ENCODE results near the gene FOXO1. TPM values are rescaled to one million over a fixed set of nuclear protein-coding genes. Genes with fewer than 3 reads are reported as not detected.

The FOXO1 gene
- total RNA-seq, 1 experiment from 2014 or later, result 37.7 TPM

GRCh38 chr13:40681341-40682146 is 15.1 kb upstream of the FOXO1 start:
- BruUV-seq (replicated peaks), result no TSS peak
- Mint-ChIP-seq H3K27me3 (ENCODE audit: insufficient read depth, unreplicated experiment) (no peaks in the 10 kb centered on the region), H3K9me3 (ENCODE audit: unreplicated experiment) (no peaks in the 10 kb centered on the region), H3K4me1 (ENCODE audit: insufficient read depth, unreplicated experiment) (peaks cover 14% of the 10 kb centered on the region), H3K36me3 (ENCODE audit: insufficient read depth, unreplicated experiment) (no peaks in the 10 kb centered on the region), H3K27ac (ENCODE audit: low read depth, unreplicated experiment) (no peak overlapping the region), H3K4me3 (ENCODE audit: unreplicated experiment) (no peak overlapping the region)
- ChIA-PET CTCF (interaction anchor here (0.5 to 5.0 kb wide), 26 partner anchors 9 to 1642 kb away, joined by 3 to 84 read pairs (median 4); no protein-coding TSS in a partner anchor), POLR2A (interaction anchor here (0.7 to 1.4 kb wide), 3 partner anchors 898 to 998 kb away, joined by 3 to 10 read pairs (median 3); no protein-coding TSS in a partner anchor)
- no peak for TF ChIP-seq CTCF (IDR thresholded peaks at IDR 0.05; ENCODE audit: unreplicated experiment)
- DNase-seq (ENCODE audit: unreplicated experiment), result no peak
- intact Hi-C loops (cut with micrococcal nuclease), result loop anchor here (2.0 to 5.0 kb wide), 5 partner anchors 614 to 997 kb away; no protein-coding TSS in a partner anchor

DNA sequence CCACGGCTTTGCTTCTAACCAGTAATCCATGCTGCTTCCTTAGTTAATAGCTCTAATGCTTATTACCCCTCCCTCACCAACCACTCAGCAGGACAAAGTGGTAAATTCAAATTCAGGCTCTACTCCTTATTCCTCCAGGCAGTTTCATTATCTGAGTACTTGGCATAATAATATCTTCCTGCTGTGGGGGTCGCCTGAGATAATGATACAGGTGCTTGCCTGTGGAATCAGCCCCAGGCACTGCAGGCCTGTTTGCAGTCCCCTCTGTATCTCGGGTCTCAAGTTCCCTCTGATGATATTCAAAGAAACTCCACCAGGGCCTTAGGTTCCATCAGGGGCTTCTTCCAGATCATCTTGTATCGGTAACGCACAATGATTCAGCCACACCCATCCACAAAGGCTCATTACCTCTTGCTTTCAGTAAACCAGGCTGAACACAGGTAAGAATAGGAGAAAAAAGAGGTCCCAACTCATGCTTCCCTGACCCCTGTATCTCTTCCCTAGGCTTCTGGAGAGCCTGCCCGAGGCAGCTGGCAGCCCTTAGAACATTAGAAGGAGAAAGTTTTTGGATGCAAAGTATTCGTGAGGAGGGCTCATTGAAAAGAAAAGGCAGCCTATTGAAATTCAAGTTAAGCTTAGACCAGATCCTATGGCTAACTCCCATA is 14.3 kb upstream of the FOXO1 start:
- H3K27me3 Mint-ChIP-seq (ENCODE audit: insufficient read depth, unreplicated experiment), result no peaks in the 10 kb centered on the region
- POLR2A ChIA-PET, result interaction anchor here (0.5 to 0.6 kb wide), 3 partner anchors 125 to 1385 kb away, joined by 3 read pairs; no protein-coding TSS in a partner anchor
- no peak overlapping the region for H3K27ac Mint-ChIP-seq (ENCODE audit: low read depth, unreplicated experiment)
- no peaks in the 10 kb centered on the region for H3K36me3 Mint-ChIP-seq (ENCODE audit: insufficient read depth, unreplicated experiment)
- peaks cover 14% of the 10 kb centered on the region for H3K4me1 Mint-ChIP-seq (ENCODE audit: insufficient read depth, unreplicated experiment)
- no peak for TF ChIP-seq CTCF (IDR thresholded peaks at IDR 0.05; ENCODE audit: unreplicated experiment)
- intact Hi-C loops (cut with micrococcal nuclease), result loop anchor here (5.0 kb wide), 2 partner anchors 613 to 913 kb away; no protein-coding TSS in a partner anchor
- H3K9me3 Mint-ChIP-seq (ENCODE audit: unreplicated experiment), result no peaks in the 10 kb centered on the region
- BruUV-seq (replicated peaks), result no TSS peak
- DNase-seq (ENCODE audit: unreplicated experiment), result no peak
- no peak overlapping the region for H3K4me3 Mint-ChIP-seq (ENCODE audit: unreplicated experiment)
- CTCF ChIA-PET, result interaction anchor here (0.6 to 5.0 kb wide), 11 partner anchors 9 to 998 kb away, joined by 3 to 84 read pairs (median 3); no protein-coding TSS in a partner anchor

DNA sequence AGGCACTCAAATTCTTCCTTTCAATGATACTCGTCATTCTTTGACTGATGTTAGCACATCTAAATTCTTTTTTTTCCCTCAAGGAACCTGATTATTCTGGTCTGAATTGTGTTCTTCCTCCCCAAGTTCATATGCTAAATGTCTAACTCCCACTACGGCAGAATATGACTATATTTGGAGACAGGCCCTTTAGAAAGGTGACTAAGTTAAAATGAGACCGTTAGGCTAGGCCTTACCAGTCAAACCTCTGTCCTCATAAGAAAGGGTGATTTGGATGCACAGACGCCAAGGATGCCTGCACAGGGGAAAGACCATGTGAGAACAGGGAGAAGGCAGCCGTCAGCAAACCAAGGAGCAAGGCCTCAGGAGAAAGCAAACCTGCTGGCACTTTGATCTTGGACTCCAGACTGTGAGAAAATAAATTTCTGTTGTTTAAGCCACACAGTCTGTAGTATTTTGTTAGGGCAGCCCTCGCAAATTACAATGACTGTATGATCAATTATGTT is 13.1 kb upstream of the FOXO1 start:
- Mint-ChIP-seq H3K36me3 (ENCODE audit: insufficient read depth, unreplicated experiment) (no peaks in the 10 kb centered on the region), H3K27ac (ENCODE audit: low read depth, unreplicated experiment) (no peak overlapping the region), H3K4me1 (ENCODE audit: insufficient read depth, unreplicated experiment) (peaks cover 14% of the 10 kb centered on the region), H3K9me3 (ENCODE audit: unreplicated experiment) (no peaks in the 10 kb centered on the region), H3K4me3 (ENCODE audit: unreplicated experiment) (no peak overlapping the region), H3K27me3 (ENCODE audit: insufficient read depth, unreplicated experiment) (no peaks in the 10 kb centered on the region)
- intact Hi-C loops (cut with micrococcal nuclease), result no loop called here
- no TSS peak for BruUV-seq (replicated peaks)
- no peak for DNase-seq (ENCODE audit: unreplicated experiment)
- CTCF ChIA-PET, result interaction anchor here (0.7 kb wide), 1 partner anchor 765 kb away, joined by 3 read pairs; no protein-coding TSS in a partner anchor
- POLR2A ChIA-PET, result no interaction called here
- no peak for TF ChIP-seq CTCF (IDR thresholded peaks at IDR 0.05; ENCODE audit: unreplicated experiment)

- DNase-seq (ENCODE audit: unreplicated experiment), result no peak
- no peak overlapping the region for H3K4me3 Mint-ChIP-seq (ENCODE audit: unreplicated experiment)
- no TSS peak for BruUV-seq (replicated peaks)
- intact Hi-C loops (cut with micrococcal nuclease), result no loop called here
- H3K9me3 Mint-ChIP-seq (ENCODE audit: unreplicated experiment), result no peaks in the 10 kb centered on the region
- ChIA-PET CTCF (interaction anchor here (0.6 to 2.7 kb wide), 2 partner anchors 562 to 893 kb away, joined by 3 to 6 read pairs; no protein-coding TSS in a partner anchor), POLR2A (no interaction called here)
- TF ChIP-seq CTCF (IDR thresholded peaks at IDR 0.05; ENCODE audit: unreplicated experiment), result no peak
- H3K4me1 Mint-ChIP-seq (ENCODE audit: insufficient read depth, unreplicated experiment), result peaks cover 22% of the 10 kb centered on the region
- no peaks in the 10 kb centered on the region for H3K36me3 Mint-ChIP-seq (ENCODE audit: insufficient read depth, unreplicated experiment)
- H3K27me3 Mint-ChIP-seq (ENCODE audit: insufficient read depth, unreplicated experiment), result no peaks in the 10 kb centered on the region
- H3K27ac Mint-ChIP-seq (ENCODE audit: low read depth, unreplicated experiment), result no peak overlapping the region
Observed at GRCh38 chr13:40677064-40677463, 10.6 kb upstream of the FOXO1 start.
